CD8-positive, alpha-beta memory T cell (primary cell): Measurements from ENCODE around the gene CSTPP1. TPM values are rescaled to one million over a fixed set of nuclear protein-coding genes. Genes with fewer than 3 reads are reported as not detected.
"Not testable (repeated sequence)": the region's sequence is repeated elsewhere in the genome, so short reads cannot be mapped to it uniquely, and the experiment has no call there.

Experiments used
- CTCF ChIA-PET: fragments of 350-600 bp; sonication (Branson Sonifier 250); formaldehyde crosslinking; loops from one replicate; lab custom pipeline; 2021; ENCODE audit warnings: antibody characterized with exemption; lab: Charles Lee
- POLR2A ChIA-PET: fragments of 350-600 bp; sonication (Branson Sonifier 250); formaldehyde crosslinking; loops from one replicate; lab custom pipeline; 2021; ENCODE audit warnings: antibody characterized with exemption; lab: Charles Lee
- DNase-seq, 5 donors: peaks; one replicate each; pipeline versions ENCODE4 v3.0.0 to v3.0.0-alpha.2; 2020 to 2022; ENCODE audit warnings: mixed read lengths in 1 of 5
- H3K27ac ChIP-seq: one replicate; pipeline ENCODE4 v1.7.0; 2013; ENCODE audit warnings: low read depth, mild to moderate bottlenecking, low read length, moderate library complexity
- H3K27me3 ChIP-seq: 2 replicates; pipeline ENCODE4 v1.7.0; 2013; ENCODE audit warnings: low read length, mild to moderate bottlenecking; ENCODE audit not compliant: insufficient read depth, poor library complexity, severe bottlenecking
- H3K36me3 ChIP-seq: 2 replicates; pipeline ENCODE4 v1.7.0; 2013; ENCODE audit warnings: mild to moderate bottlenecking, low read length, moderate library complexity; ENCODE audit not compliant: insufficient read depth
- H3K4me1 ChIP-seq: 2 replicates; pipeline ENCODE4 v1.7.0; 2013; ENCODE audit warnings: mild to moderate bottlenecking, low read length, moderate library complexity; ENCODE audit not compliant: insufficient read depth
- H3K4me3 ChIP-seq: 2 replicates; pipeline ENCODE4 v1.7.0; 2013; ENCODE audit warnings: mild to moderate bottlenecking, low read length
- H3K9me3 ChIP-seq: 2 replicates; pipeline ENCODE4 v1.7.0; 2013; ENCODE audit warnings: mild to moderate bottlenecking, low read length
- H3K27ac Mint-ChIP-seq, 8 donors: one replicate each; pipeline ENCODE4 v1.8.0; 2020 to 2021; ENCODE audit warnings: mixed read lengths in 8 of 8, mild to moderate bottlenecking in 6 of 8, inconsistent platforms in 3 of 8, moderate library complexity in 3 of 8
- H3K27me3 Mint-ChIP-seq, 2 donors: one replicate each; pipeline ENCODE4 v1.8.0; 2020 to 2021; ENCODE audit warnings: mixed read lengths in 2 of 2, mild to moderate bottlenecking in 1 of 2, moderate library complexity in 1 of 2
- H3K36me3 Mint-ChIP-seq, 3 donors: one replicate each; pipeline ENCODE4 v1.8.0; 2020 to 2021; ENCODE audit warnings: mixed read lengths in 3 of 3, inconsistent platforms in 1 of 3, mild to moderate bottlenecking in 1 of 3
- H3K4me1 Mint-ChIP-seq, 3 donors: one replicate each; pipeline ENCODE4 v1.8.0; 2020 to 2021; ENCODE audit warnings: mixed read lengths in 3 of 3, inconsistent platforms in 1 of 3, mild to moderate bottlenecking in 1 of 3
- H3K4me3 Mint-ChIP-seq, 7 donors: one replicate each; pipeline ENCODE4 v1.8.0; 2020 to 2021; ENCODE audit warnings: mixed read lengths in 7 of 7, mild to moderate bottlenecking in 6 of 7, moderate library complexity in 4 of 7, inconsistent platforms in 2 of 7
- H3K9me3 Mint-ChIP-seq, 5 donors: one replicate each; pipeline ENCODE4 v1.8.0; 2020 to 2022; ENCODE audit warnings: mixed read lengths in 5 of 5, mild to moderate bottlenecking in 3 of 5, moderate library complexity in 2 of 5, inconsistent platforms in 1 of 5
- polyA plus RNA-seq: library from polyadenylated mRNA; unstranded; fragments of 300-500 nt; fragmentation: Illumina TruSeq; gene quantifications from one replicate; pipeline ENCODE4 v1.2.3, GENCODE V29; 2021
- total RNA-seq, 2 experiments: library from RNA; stranded (reverse); gene quantifications; one replicate each; pipeline ENCODE4 v1.2.3, GENCODE V29; 2021

The CSTPP1 gene
- total and polyA plus RNA-seq, 3 experiments from 2014 or later = 16.9 to 19.7 (median 18.4) TPM

GRCh38 chr11:46948378-46949131 is 12.0 kb downstream of the CSTPP1 start:
- no peaks in the 10 kb centered on the region for H3K27me3 Mint-ChIP-seq
- ChIA-PET CTCF (no interaction called here), POLR2A (no interaction called here)
- no peak for DNase-seq
- Histone ChIP-seq H3K4me1 (no peaks in the 10 kb centered on the region), H3K9me3 (no peaks in the 10 kb centered on the region), H3K4me3 (no peak overlapping the region), H3K27ac (no peak overlapping the region), H3K27me3 (no peaks in the 10 kb centered on the region), H3K36me3 (no peaks in the 10 kb centered on the region)
- H3K4me1 Mint-ChIP-seq = peaks cover 2 to 8% (median 6%) of the 10 kb centered on the region in 3 donors
- no peak overlapping the region for H3K4me3 Mint-ChIP-seq
- no peaks in the 10 kb centered on the region for H3K9me3 Mint-ChIP-seq
- H3K27ac Mint-ChIP-seq = no peak overlapping the region
- H3K36me3 Mint-ChIP-seq = peaks cover 0 to 11% (median 6%) of the 10 kb centered on the region in 3 donors

- no peak overlapping the region for H3K4me3 ChIP-seq
- H3K27ac ChIP-seq = no peak overlapping the region
- no peak overlapping the region for H3K4me3 Mint-ChIP-seq
- no peak for DNase-seq
- no peaks in the 10 kb centered on the region for H3K4me1 ChIP-seq
- H3K9me3 ChIP-seq = no peaks in the 10 kb centered on the region
- peaks cover 2 to 8% (median 6%) of the 10 kb centered on the region in 3 donors for H3K4me1 Mint-ChIP-seq
- H3K27me3 ChIP-seq = no peaks in the 10 kb centered on the region
- no peaks in the 10 kb centered on the region for H3K9me3 Mint-ChIP-seq
- ChIA-PET POLR2A (no interaction called here), CTCF (no interaction called here)
- H3K27ac Mint-ChIP-seq = no peak overlapping the region
- peaks cover 0 to 13% (median 6%) of the 10 kb centered on the region in 3 donors for H3K36me3 Mint-ChIP-seq
- no peaks in the 10 kb centered on the region for H3K36me3 ChIP-seq
- H3K27me3 Mint-ChIP-seq = no peaks in the 10 kb centered on the region
These were observed 12.7 kb downstream of the CSTPP1 start for GRCh38 chr11:46949297-46949696.

GRCh38 chr11:46951864-46952263 is 15.3 kb downstream of the CSTPP1 start:
- H3K27me3 Mint-ChIP-seq = no peaks in the 10 kb centered on the region
- Histone ChIP-seq H3K4me3 (no peak overlapping the region), H3K27me3 (no peaks in the 10 kb centered on the region), H3K36me3 (no peaks in the 10 kb centered on the region), H3K9me3 (no peaks in the 10 kb centered on the region), H3K4me1 (no peaks in the 10 kb centered on the region), H3K27ac (no peak overlapping the region)
- ChIA-PET CTCF (no interaction called here), POLR2A (no interaction called here)
- H3K4me1 Mint-ChIP-seq = peaks cover 2 to 8% (median 4%) of the 10 kb centered on the region in 3 donors
- H3K4me3 Mint-ChIP-seq = no peak overlapping the region
- no peaks in the 10 kb centered on the region for H3K9me3 Mint-ChIP-seq
- H3K27ac Mint-ChIP-seq = no peak overlapping the region
- DNase-seq = no peak
- H3K36me3 Mint-ChIP-seq = peaks cover 0 to 14% (median 3%) of the 10 kb centered on the region in 3 donors

GRCh38 chr11:46952553-46952952 is 16.0 kb downstream of the CSTPP1 start:
- CTCF ChIA-PET = no interaction called here
- DNase-seq = no peak
- Histone ChIP-seq H3K4me1 (no peaks in the 10 kb centered on the region), H3K27me3 (no peaks in the 10 kb centered on the region), H3K4me3 (no peak overlapping the region), H3K36me3 (no peaks in the 10 kb centered on the region), H3K27ac (no peak overlapping the region), H3K9me3 (no peaks in the 10 kb centered on the region)
- Mint-ChIP-seq H3K4me3 (no peak overlapping the region), H3K36me3 (peaks cover 0 to 14% (median 3%) of the 10 kb centered on the region in 3 donors), H3K4me1 (peaks cover 2 to 8% (median 4%) of the 10 kb centered on the region in 3 donors), H3K27me3 (no peaks in the 10 kb centered on the region), H3K27ac (no peak overlapping the region), H3K9me3 (no peaks in the 10 kb centered on the region)
- POLR2A ChIA-PET = no interaction called here

- Mint-ChIP-seq H3K27ac (peak overlapping the region in 1 of 8 donors; percentile 48), H3K9me3 (no peaks in the 10 kb centered on the region), H3K4me1 (peaks cover 2 to 8% (median 4%) of the 10 kb centered on the region in 3 donors), H3K36me3 (peaks cover 0 to 12% (median 3%) of the 10 kb centered on the region in 3 donors), H3K4me3 (no peak overlapping the region), H3K27me3 (no peaks in the 10 kb centered on the region)
- Histone ChIP-seq H3K4me3 (no peak overlapping the region), H3K27ac (no peak overlapping the region), H3K4me1 (no peaks in the 10 kb centered on the region), H3K36me3 (no peaks in the 10 kb centered on the region), H3K9me3 (no peaks in the 10 kb centered on the region), H3K27me3 (no peaks in the 10 kb centered on the region)
- ChIA-PET CTCF (no interaction called here), POLR2A (no interaction called here)
- DNase-seq = no peak
These were observed 16.5 kb downstream of the CSTPP1 start for GRCh38 chr11:46953093-46953492.

GRCh38 chr11:46958777-46959176 is 22.2 kb downstream of the CSTPP1 start:
- no peaks in the 10 kb centered on the region for H3K27me3 ChIP-seq
- POLR2A ChIA-PET = no interaction called here
- H3K4me1 ChIP-seq = no peaks in the 10 kb centered on the region
- H3K27ac ChIP-seq = no peak overlapping the region
- Mint-ChIP-seq H3K36me3 (peaks cover 17 to 34% (median 33%) of the 10 kb centered on the region in 3 donors), H3K27ac (no peak overlapping the region), H3K27me3 (peaks cover 0 to 2% of the 10 kb centered on the region in 2 donors), H3K4me1 (no peaks in the 10 kb centered on the region), H3K9me3 (peaks cover 4 to 9% (median 6%) of the 10 kb centered on the region in 5 donors), H3K4me3 (no peak overlapping the region)
- H3K4me3 ChIP-seq = no peak overlapping the region
- no peaks in the 10 kb centered on the region for H3K36me3 ChIP-seq
- CTCF ChIA-PET = no interaction called here
- DNase-seq = no peak
- no peaks in the 10 kb centered on the region for H3K9me3 ChIP-seq

GRCh38 chr11:46961041-46961440 is 24.5 kb downstream of the CSTPP1 start:
- POLR2A ChIA-PET = no interaction called here
- CTCF ChIA-PET = no interaction called here

GRCh38 chr11:46961886-46962285 is 25.3 kb downstream of the CSTPP1 start:
- H3K36me3 ChIP-seq, H3K4me3 ChIP-seq, H3K27ac ChIP-seq, H3K4me1 ChIP-seq, H3K27me3 Mint-ChIP-seq, CTCF ChIA-PET, POLR2A ChIA-PET, DNase-seq, H3K27ac Mint-ChIP-seq, H3K4me3 Mint-ChIP-seq, H3K27me3 ChIP-seq, H3K9me3 Mint-ChIP-seq, H3K4me1 Mint-ChIP-seq, H3K9me3 ChIP-seq: not testable (repeated sequence)
- peaks cover 20 to 36% (median 35%) of the 10 kb centered on the region in 3 donors for H3K36me3 Mint-ChIP-seq

More at GRCh38 chr11:46961041-46961440, 24.5 kb downstream of the CSTPP1 start:
- H3K27ac Mint-ChIP-seq = no peak overlapping the region
- no peaks in the 10 kb centered on the region for H3K4me1 Mint-ChIP-seq
- peaks cover 4 to 9% (median 6%) of the 10 kb centered on the region in 5 donors for H3K9me3 Mint-ChIP-seq
- no peak overlapping the region for H3K4me3 ChIP-seq
- H3K27ac ChIP-seq = no peak overlapping the region
- no peaks in the 10 kb centered on the region for H3K36me3 ChIP-seq
- no peak overlapping the region for H3K4me3 Mint-ChIP-seq
- H3K4me1 ChIP-seq = no peaks in the 10 kb centered on the region
- H3K36me3 Mint-ChIP-seq = peaks cover 20 to 36% (median 35%) of the 10 kb centered on the region in 3 donors
- no peaks in the 10 kb centered on the region for H3K9me3 ChIP-seq
- DNase-seq = no peak
- H3K27me3 ChIP-seq = no peaks in the 10 kb centered on the region
- H3K27me3 Mint-ChIP-seq = peaks cover 0 to 2% of the 10 kb centered on the region in 2 donors
